ENCODE measurements around the gene SCAMP5. TPM values are rescaled to one million over a fixed set of nuclear protein-coding genes. Genes with fewer than 3 reads are reported as not detected.
A peak's percentile ranks its signal among the peaks of the same experiment; 100 is the strongest.

Gene SCAMP5
- polyA plus RNA-seq, 1 experiment: 2.1 TPM

DNA sequence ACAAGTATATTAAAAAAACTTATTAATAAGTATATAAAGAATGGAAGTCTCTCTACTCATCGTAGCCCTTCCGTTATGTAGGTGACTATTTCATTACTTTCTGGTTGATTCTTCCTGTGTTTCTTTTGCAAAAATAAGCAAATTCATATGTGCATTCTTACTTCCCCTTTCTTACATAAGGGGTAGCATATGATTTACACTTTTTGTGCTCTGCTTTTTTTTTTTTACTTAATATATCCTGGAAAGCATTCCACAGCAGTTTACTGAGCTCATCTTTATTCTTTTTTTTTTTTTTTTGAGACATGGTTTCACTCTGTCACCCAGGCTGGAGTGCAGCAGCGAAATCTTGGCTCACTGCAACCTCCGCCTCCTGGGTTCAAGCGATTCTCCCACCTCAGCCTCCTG is 12.9 kb downstream of the SCAMP5 start:
- ChIA-PET CTCF (no interaction called here), POLR2A (no interaction called here)

DNA sequence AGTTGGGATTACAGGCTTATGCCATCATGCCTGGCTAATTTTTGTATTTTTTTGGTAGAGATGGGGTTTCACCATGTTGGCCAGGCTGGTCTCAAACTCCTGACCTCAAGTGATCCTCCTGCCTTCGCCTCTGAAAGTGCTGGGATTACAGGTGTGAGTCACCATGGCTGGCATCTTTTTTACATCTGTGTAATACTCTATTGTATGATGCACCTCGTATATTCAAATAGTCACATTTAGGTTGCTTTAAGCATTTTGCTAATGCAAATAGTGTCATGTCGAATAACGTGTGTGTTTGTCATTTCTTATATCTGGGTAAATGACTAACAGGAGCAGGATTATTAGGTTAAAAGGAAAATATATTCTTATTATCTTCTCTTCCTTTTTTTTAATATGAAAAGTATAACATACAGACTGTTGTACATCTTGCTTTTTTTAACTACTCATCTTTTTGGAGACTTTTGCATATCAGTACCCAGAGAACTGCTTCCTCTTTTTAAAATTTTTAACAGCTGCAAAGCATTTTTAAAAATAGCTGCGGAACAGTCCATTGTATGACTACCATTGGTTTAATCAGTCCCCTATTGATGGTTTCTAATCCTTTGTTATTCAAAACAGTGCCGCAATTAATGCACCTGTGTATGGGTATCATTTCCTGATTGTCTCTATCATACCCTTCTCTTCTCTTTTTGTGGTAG is 13.4 kb downstream of the SCAMP5 start:
- no peak for DNase-seq (ENCODE audit: low read depth, low spot score)
- H3K9me3 ChIP-seq (ENCODE audit: control insufficient read depth, insufficient read depth, low read length): no peaks in the 10 kb centered on the region
- TF ChIP-seq, protein P1, sequence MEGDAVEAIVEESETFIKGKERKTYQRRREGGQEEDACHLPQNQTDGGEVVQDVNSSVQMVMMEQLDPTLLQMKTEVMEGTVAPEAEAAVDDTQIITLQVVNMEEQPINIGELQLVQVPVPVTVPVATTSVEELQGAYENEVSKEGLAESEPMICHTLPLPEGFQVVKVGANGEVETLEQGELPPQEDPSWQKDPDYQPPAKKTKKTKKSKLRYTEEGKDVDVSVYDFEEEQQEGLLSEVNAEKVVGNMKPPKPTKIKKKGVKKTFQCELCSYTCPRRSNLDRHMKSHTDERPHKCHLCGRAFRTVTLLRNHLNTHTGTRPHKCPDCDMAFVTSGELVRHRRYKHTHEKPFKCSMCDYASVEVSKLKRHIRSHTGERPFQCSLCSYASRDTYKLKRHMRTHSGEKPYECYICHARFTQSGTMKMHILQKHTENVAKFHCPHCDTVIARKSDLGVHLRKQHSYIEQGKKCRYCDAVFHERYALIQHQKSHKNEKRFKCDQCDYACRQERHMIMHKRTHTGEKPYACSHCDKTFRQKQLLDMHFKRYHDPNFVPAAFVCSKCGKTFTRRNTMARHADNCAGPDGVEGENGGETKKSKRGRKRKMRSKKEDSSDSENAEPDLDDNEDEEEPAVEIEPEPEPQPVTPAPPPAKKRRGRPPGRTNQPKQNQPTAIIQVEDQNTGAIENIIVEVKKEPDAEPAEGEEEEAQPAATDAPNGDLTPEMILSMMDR (IDR thresholded peaks at IDR 0.05; ENCODE audit: low read depth, low read length): no peak
- ChIA-PET POLR2A (no interaction called here), CTCF (no interaction called here)
- H3K27ac ChIP-seq (ENCODE audit: low read depth, low read length): no peak overlapping the region
- peaks cover 10% of the 10 kb centered on the region for H3K27me3 ChIP-seq (ENCODE audit: control insufficient read depth, insufficient read depth, low read length)
- no peak overlapping the region for H3K4me3 ChIP-seq (ENCODE audit: low read depth, low read length)

More for the DNA sequence above, 12.9 kb downstream of the SCAMP5 start:
- TF ChIP-seq, protein P1 (IDR thresholded peaks at IDR 0.05; ENCODE audit: low read depth, low read length): no peak
- no peak for DNase-seq (ENCODE audit: low read depth, low spot score)
- no peaks in the 10 kb centered on the region for H3K9me3 ChIP-seq (ENCODE audit: control insufficient read depth, insufficient read depth, low read length)
- H3K27ac ChIP-seq (ENCODE audit: low read depth, low read length): no peak overlapping the region
- H3K27me3 ChIP-seq (ENCODE audit: control insufficient read depth, insufficient read depth, low read length): peaks cover 10% of the 10 kb centered on the region
- H3K4me3 ChIP-seq (ENCODE audit: low read depth, low read length): no peak overlapping the region

DNA sequence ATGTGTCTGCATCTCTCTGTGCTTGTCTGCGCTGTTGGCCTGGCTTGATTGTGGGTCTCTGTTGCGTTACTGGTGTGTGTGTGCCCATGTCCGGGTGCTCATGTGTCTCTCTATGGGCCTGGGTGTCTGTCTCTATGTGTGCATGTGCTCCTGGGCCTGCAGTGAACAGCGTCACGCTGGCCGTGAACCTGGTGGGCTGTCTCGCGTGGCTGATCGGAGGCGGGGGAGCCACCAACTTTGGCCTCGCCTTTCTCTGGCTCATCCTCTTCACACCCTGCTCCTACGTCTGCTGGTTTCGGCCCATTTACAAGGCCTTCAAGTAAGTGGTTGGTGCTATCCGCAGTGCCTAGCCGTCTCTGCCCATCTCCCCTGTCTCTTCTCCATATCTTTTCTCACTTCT is 21.1 kb downstream of the SCAMP5 start:
- CTCF ChIA-PET: no interaction called here
- Histone ChIP-seq H3K27me3 (ENCODE audit: control insufficient read depth, insufficient read depth, low read length) (peaks cover 20% of the 10 kb centered on the region), H3K27ac (ENCODE audit: low read depth, low read length) (no peak overlapping the region), H3K9me3 (ENCODE audit: control insufficient read depth, insufficient read depth, low read length) (no peaks in the 10 kb centered on the region), H3K4me3 (ENCODE audit: low read depth, low read length) (no peak overlapping the region)
- DNase-seq (ENCODE audit: low read depth, low spot score): no peak
- TF ChIP-seq, protein P1 (IDR thresholded peaks at IDR 0.05; ENCODE audit: low read depth, low read length): no peak
- POLR2A ChIA-PET: no interaction called here

DNA sequence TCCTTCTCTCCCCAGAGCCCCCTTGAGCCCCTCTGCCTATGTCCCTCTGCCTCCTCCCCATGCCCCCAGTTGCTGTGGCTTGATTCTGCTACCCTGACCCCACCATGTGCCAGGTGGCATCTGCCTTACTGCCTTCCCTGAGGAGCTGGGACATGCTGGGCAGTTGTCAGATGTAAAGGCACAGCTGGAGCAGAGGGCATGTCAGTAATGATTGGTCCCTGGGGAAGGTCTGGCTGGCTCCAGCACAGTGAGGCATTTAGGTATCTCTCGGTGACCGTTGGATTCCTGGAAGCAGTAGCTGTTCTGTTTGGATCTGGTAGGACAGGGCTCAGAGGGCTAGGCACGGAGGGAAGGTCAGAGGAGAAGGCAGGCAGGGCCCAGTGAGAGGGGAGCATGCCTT is 24.6 kb downstream of the SCAMP5 start:
- DNase-seq (ENCODE audit: low read depth, low spot score): no peak
- TF ChIP-seq, protein P1 (IDR thresholded peaks at IDR 0.05; ENCODE audit: low read depth, low read length): no peak
- POLR2A ChIA-PET: no interaction called here
- no peaks in the 10 kb centered on the region for H3K9me3 ChIP-seq (ENCODE audit: control insufficient read depth, insufficient read depth, low read length)
- no peak overlapping the region for H3K4me3 ChIP-seq (ENCODE audit: low read depth, low read length)
- H3K27me3 ChIP-seq (ENCODE audit: control insufficient read depth, insufficient read depth, low read length): peaks cover 11% of the 10 kb centered on the region
- CTCF ChIA-PET: no interaction called here
- no peak overlapping the region for H3K27ac ChIP-seq (ENCODE audit: low read depth, low read length)

DNA sequence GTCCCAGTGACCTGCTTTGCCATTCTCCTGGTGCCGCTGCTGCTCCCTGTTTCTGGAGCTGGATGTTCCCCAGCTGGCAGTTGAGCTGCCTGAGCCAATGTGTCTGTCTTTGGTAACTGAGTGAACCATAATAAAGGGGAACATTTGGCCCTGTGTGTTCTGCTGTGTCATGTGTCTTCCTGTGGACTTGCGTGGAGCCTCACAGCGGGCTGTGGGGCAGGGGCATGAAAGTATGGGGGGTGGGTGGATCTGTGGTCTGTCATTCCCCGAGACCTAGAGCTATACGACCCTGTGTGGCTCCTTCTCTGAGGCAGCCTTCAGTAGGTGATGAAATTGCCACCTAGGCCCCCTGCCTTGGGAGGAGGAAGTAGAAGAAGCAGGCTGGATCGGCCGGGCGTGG is 26.0 kb downstream of the SCAMP5 start:
- H3K27ac ChIP-seq (ENCODE audit: low read depth, low read length): peak overlapping the region; percentile 2
- peaks cover 8% of the 10 kb centered on the region for H3K27me3 ChIP-seq (ENCODE audit: control insufficient read depth, insufficient read depth, low read length)
- TF ChIP-seq, protein P1 (IDR thresholded peaks at IDR 0.05; ENCODE audit: low read depth, low read length): no peak
- ChIA-PET CTCF (interaction anchor here (0.6 to 0.9 kb wide), 2 partner anchors 21 to 180 kb away, joined by 3 to 4 read pairs; partner anchors contain the start of gene C15orf39), POLR2A (no interaction called here)
- H3K4me3 ChIP-seq (ENCODE audit: low read depth, low read length): no peak overlapping the region
- H3K9me3 ChIP-seq (ENCODE audit: control insufficient read depth, insufficient read depth, low read length): no peaks in the 10 kb centered on the region
- DNase-seq (ENCODE audit: low read depth, low spot score): no peak

Data from AG04450 (cell line).